Measurements from ENCODE around the gene SLC37A4.

- TF ChIP-seq CTCF (IDR thresholded peaks at IDR 0.05) (no peak), ZFX (IDR thresholded peaks at IDR 0.05; ENCODE audit: borderline replicate concordance) (no peak)
Observed at GRCh38 chr11:119027561-119028345, 2.9 kb downstream of the SLC37A4 start.

Data from 22Rv1 (cell line).